HepG2 (cell line): Measurements from ENCODE around the gene C5. TPM values are rescaled to one million over a fixed set of nuclear protein-coding genes. Genes with fewer than 3 reads are reported as not detected.

Source experiments
- CREM ChIP-seq, 2 experiments: sonication (generic) in 1 of 2; formaldehyde crosslinking in 1 of 2; IDR thresholded peaks; 2 replicates each; pipeline versions ENCODE4 v1.4.0 to v1.6.1; 2016 to 2020; ENCODE audit warnings: antibody characterized with exemption in 1 of 2, mild to moderate bottlenecking in 1 of 2, missing genetic modification reagents in 1 of 2
- FOSL2 ChIP-seq: sonication (generic); formaldehyde crosslinking; IDR thresholded peaks from 2 replicates; pipeline ENCODE4 v1.4.0; 2020; ENCODE audit warnings: missing genetic modification reagents
- FOXA1 ChIP-seq, 2 experiments: fragments of 450-650 bp in 1 of 2; sonication (generic) in 1 of 2; formaldehyde crosslinking in 1 of 2; IDR thresholded peaks; 2 replicates each; pipeline versions ENCODE4 v1.4.0 to v1.6.1; 2016 to 2020; ENCODE audit warnings: missing genetic modification reagents in 1 of 2
- GFI1 ChIP-seq: sonication (generic); formaldehyde crosslinking; IDR thresholded peaks from 2 replicates; pipeline ENCODE4 v1.5.0; 2020; ENCODE audit warnings: missing genetic modification reagents, mild to moderate bottlenecking, borderline replicate concordance
- HMGXB4 ChIP-seq, 2 experiments: sonication (generic) in 1 of 2; formaldehyde crosslinking in 1 of 2; IDR thresholded peaks; 2 replicates each; pipeline versions ENCODE4 v1.4.0 to v1.6.1; 2018 to 2020; ENCODE audit warnings: missing genetic modification reagents in 2 of 2, borderline replicate concordance in 1 of 2, low read depth in 1 of 2, mild to moderate bottlenecking in 1 of 2, missing biosample characterization in 1 of 2
- IKZF4 ChIP-seq: sonication (generic); formaldehyde crosslinking; IDR thresholded peaks from 2 replicates; pipeline ENCODE4 v1.5.1; 2020; ENCODE audit warnings: borderline replicate concordance, mild to moderate bottlenecking, low read depth, missing genetic modification reagents; ENCODE audit errors: not compliant biosample characterization
- MAFF ChIP-seq: IDR thresholded peaks from 2 replicates; pipeline ENCODE4 v1.6.1; 2011; ENCODE audit warnings: low read depth, low read length, improper control_type of control experiment
- MYNN ChIP-seq: sonication (generic); formaldehyde crosslinking; IDR thresholded peaks from 2 replicates; pipeline ENCODE4 v1.4.0; 2020; ENCODE audit warnings: mild to moderate bottlenecking, low read depth, missing genetic modification reagents
- NFKBIZ ChIP-seq: IDR thresholded peaks from 2 replicates; pipeline ENCODE4 v1.6.1; 2018; ENCODE audit warnings: missing genetic modification reagents, missing compliant biosample characterization
- NR2F1 ChIP-seq, 2 experiments: fragments of 450-650 bp in 1 of 2; formaldehyde crosslinking in 1 of 2; IDR thresholded peaks; 2 replicates each; pipeline versions ENCODE4 v1.5.0 to v1.6.1; 2016 to 2020; ENCODE audit warnings: mild to moderate bottlenecking in 1 of 2, missing compliant biosample characterization in 1 of 2, missing genetic modification reagents in 1 of 2, moderate library complexity in 1 of 2
- POLR2AphosphoS2 ChIP-seq: IDR thresholded peaks from 2 replicates; pipeline ENCODE4 v1.6.1; 2011; ENCODE audit warnings: low read depth, low read length, improper control_type of control experiment
- SATB2 ChIP-seq: sonication (generic); formaldehyde crosslinking; IDR thresholded peaks from 2 replicates; pipeline ENCODE4 v1.5.0; 2020; ENCODE audit warnings: missing genetic modification reagents
- SNAPC2 ChIP-seq: sonication (generic); formaldehyde crosslinking; IDR thresholded peaks from 2 replicates; pipeline ENCODE4 v1.8.1; 2022; ENCODE audit warnings: mild to moderate bottlenecking, missing genetic modification reagents
- SNAPC5 ChIP-seq: sonication (generic); formaldehyde crosslinking; IDR thresholded peaks from 2 replicates; pipeline ENCODE4 v1.8.1; 2023; ENCODE audit warnings: mild to moderate bottlenecking, missing genetic modification reagents, borderline replicate concordance
- ZBTB1 ChIP-seq: sonication (generic); formaldehyde crosslinking; IDR thresholded peaks from 2 replicates; pipeline ENCODE4 v1.4.0; 2020; ENCODE audit warnings: missing genetic modification reagents, borderline replicate concordance
- ZFYVE20 ChIP-seq: sonication (generic); formaldehyde crosslinking; IDR thresholded peaks from 2 replicates; pipeline ENCODE4 v1.8.0; 2023; ENCODE audit warnings: low read depth, mild to moderate bottlenecking, moderate library complexity, missing genetic modification reagents, borderline replicate concordance
- ZNF230 ChIP-seq: sonication (generic); formaldehyde crosslinking; IDR thresholded peaks from 2 replicates; pipeline ENCODE4 v1.4.0; 2020; ENCODE audit warnings: mild to moderate bottlenecking, missing genetic modification reagents
- ZNF234 ChIP-seq: sonication (generic); formaldehyde crosslinking; conservative IDR thresholded peaks from 2 replicates; pipeline ENCODE4 v1.5.1; 2020; ENCODE audit warnings: mild to moderate bottlenecking, missing genetic modification reagents
- ZNF446 ChIP-seq: sonication (generic); formaldehyde crosslinking; IDR thresholded peaks from 2 replicates; pipeline ENCODE4 v1.5.0; 2020; ENCODE audit warnings: mild to moderate bottlenecking, missing genetic modification reagents
- ZSCAN12 ChIP-seq: sonication (generic); formaldehyde crosslinking; IDR thresholded peaks from 2 replicates; pipeline ENCODE4 v1.9.0; 2021; ENCODE audit warnings: mild to moderate bottlenecking, missing genetic modification reagents
- polyA plus RNA-seq, 8 experiments: library from polyadenylated mRNA; depleted of rRNA in 3 of 8; stranded (reverse) in 7 of 8; unstranded in 1 of 8; fragments of >200 nt; fragmentation: Illumina TruSeq in 4 of 8; extraction: Trizol in 4 of 8; gene quantifications; 2 replicates each; pipeline versions ENCODE4 v1.2.1 to v1.2.3, GENCODE V29; 2011 to 2016; ENCODE audit warnings: low read depth in 4 of 8, missing spikeins in 1 of 8, mixed read lengths in 1 of 8; ENCODE audit not compliant: insufficient read depth in 1 of 8
- total RNA-seq, 5 experiments: library from RNA; depleted of rRNA; stranded (reverse); fragments of >200 nt; fragmentation: Illumina TruSeq; extraction: Trizol; gene quantifications; 2 replicates each; pipeline ENCODE4 v1.2.3, GENCODE V29; 2016; ENCODE audit warnings: low read depth in 1 of 5
- TF ChIP-seq, protein P1 (sequence below): sonication (generic); formaldehyde crosslinking; IDR thresholded peaks from 2 replicates; pipeline ENCODE4 v1.4.0; 2020; ENCODE audit warnings: missing genetic modification reagents
- TF ChIP-seq, protein P2 (sequence below): IDR thresholded peaks from 2 replicates; pipeline ENCODE4 v1.4.0; 2020; ENCODE audit warnings: mild to moderate bottlenecking, missing genetic modification reagents

Gene C5
- total and polyA plus RNA-seq, 2 of the 13 experiments (the other 11 are each of a cell fraction or from before 2014, with no cell fraction given) = 57.6 to 192 TPM

DNA sequence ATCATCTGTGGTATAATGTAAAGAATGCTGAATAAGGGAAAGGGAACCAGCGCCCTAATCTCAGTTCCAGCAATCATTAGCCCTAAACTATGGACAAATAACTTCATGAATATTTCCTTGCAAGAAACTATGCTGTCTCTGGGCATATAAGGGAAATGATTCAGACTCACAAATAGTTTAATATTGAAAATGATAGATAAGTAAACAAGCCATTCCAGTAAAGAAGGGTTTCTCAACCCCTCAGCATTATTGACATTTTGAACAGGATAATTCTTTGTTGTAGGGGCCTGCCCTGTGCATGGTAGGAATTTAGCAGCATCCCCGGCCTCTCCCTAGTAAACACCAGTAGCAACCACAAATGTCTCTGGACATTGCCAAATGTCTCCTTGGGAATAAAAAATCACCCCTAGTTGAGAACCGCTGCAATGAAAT is 23.8 kb downstream of the C5 start (continued):
- TF ChIP-seq ZSCAN12 (no peak), IKZF4 (CRISPR knock-in tag) (no peak), ZNF230 (no peak), SNAPC5 (CRISPR knock-in tag) (no peak), HMGXB4 (CRISPR knock-in tag; IDR thresholded peaks at IDR 0.05; ENCODE audit: borderline replicate concordance in 1 of 2, low read depth in 1 of 2) (no peak), MAFF (0 out of 2 replicates have a peak, but pooled peaks have one; percentile 21), ZFYVE20 (CRISPR knock-in tag) (no peak), SATB2 (CRISPR knock-in tag) (no peak), CREM (IDR thresholded peaks at IDR 0.05) (no peak), CREM (CRISPR knock-in tag; IDR thresholded peaks at IDR 0.05) (no peak), ZNF234 (no peak), NR2F1 (CRISPR knock-in tag; IDR thresholded peaks at IDR 0.05) (no peak), SNAPC2 (CRISPR knock-in tag) (no peak), POLR2AphosphoS2 (no peak), ZBTB1 (CRISPR knock-in tag) (no peak), MYNN (CRISPR knock-in tag) (no peak), NFKBIZ (no peak), FOSL2 (CRISPR knock-in tag) (no peak; the same call in 1 of the 2 replicates), FOXA1 (IDR thresholded peaks at IDR 0.05) (no peak), FOXA1 (CRISPR knock-in tag; IDR thresholded peaks at IDR 0.05) (peak; percentile 61), GFI1 (CRISPR knock-in tag) (no peak), ZNF446 (CRISPR knock-in tag) (no peak)
- TF ChIP-seq, protein P1, sequence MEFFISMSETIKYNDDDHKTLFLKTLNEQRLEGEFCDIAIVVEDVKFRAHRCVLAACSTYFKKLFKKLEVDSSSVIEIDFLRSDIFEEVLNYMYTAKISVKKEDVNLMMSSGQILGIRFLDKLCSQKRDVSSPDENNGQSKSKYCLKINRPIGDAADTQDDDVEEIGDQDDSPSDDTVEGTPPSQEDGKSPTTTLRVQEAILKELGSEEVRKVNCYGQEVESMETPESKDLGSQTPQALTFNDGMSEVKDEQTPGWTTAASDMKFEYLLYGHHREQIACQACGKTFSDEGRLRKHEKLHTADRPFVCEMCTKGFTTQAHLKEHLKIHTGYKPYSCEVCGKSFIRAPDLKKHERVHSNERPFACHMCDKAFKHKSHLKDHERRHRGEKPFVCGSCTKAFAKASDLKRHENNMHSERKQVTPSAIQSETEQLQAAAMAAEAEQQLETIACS = no peak
- TF ChIP-seq, protein P2, sequence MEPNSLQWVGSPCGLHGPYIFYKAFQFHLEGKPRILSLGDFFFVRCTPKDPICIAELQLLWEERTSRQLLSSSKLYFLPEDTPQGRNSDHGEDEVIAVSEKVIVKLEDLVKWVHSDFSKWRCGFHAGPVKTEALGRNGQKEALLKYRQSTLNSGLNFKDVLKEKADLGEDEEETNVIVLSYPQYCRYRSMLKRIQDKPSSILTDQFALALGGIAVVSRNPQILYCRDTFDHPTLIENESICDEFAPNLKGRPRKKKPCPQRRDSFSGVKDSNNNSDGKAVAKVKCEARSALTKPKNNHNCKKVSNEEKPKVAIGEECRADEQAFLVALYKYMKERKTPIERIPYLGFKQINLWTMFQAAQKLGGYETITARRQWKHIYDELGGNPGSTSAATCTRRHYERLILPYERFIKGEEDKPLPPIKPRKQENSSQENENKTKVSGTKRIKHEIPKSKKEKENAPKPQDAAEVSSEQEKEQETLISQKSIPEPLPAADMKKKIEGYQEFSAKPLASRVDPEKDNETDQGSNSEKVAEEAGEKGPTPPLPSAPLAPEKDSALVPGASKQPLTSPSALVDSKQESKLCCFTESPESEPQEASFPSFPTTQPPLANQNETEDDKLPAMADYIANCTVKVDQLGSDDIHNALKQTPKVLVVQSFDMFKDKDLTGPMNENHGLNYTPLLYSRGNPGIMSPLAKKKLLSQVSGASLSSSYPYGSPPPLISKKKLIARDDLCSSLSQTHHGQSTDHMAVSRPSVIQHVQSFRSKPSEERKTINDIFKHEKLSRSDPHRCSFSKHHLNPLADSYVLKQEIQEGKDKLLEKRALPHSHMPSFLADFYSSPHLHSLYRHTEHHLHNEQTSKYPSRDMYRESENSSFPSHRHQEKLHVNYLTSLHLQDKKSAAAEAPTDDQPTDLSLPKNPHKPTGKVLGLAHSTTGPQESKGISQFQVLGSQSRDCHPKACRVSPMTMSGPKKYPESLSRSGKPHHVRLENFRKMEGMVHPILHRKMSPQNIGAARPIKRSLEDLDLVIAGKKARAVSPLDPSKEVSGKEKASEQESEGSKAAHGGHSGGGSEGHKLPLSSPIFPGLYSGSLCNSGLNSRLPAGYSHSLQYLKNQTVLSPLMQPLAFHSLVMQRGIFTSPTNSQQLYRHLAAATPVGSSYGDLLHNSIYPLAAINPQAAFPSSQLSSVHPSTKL = peak; percentile 31; the same call in 1 of the 2 replicates
